Epithelial cell of esophagus (primary cell): ENCODE measurements around the gene FLNA.

ENCODE experiments used
- DNase-seq: peaks from one replicate; pipeline ENCODE4 v3.0.0; 2010; ENCODE audit warnings: low read depth
- H3K4me3 ChIP-seq: 2 replicates; pipeline ENCODE4 v1.5.1; 2011; ENCODE audit warnings: mild to moderate bottlenecking, low read length, control low read depth
- CTCF ChIP-seq: IDR thresholded peaks from 2 replicates; pipeline ENCODE4 v1.5.1; 2011; ENCODE audit warnings: low read depth, mild to moderate bottlenecking, low read length, control low read depth, inconsistent platforms; ENCODE audit not compliant: insufficient read depth; ENCODE audit errors: missing control alignments

Gene FLNA

GRCh38 chrX:154374313-154375155, at the start of gene FLNA:
FLNA (minus strand) TSS chrX:154374634; CDS start chrX:154371245, 3,389 bp downstream.
- TF ChIP-seq CTCF = no peak
- DNase-seq = peak; percentile 15
- H3K4me3 ChIP-seq = peak within 1 kb of the TSS; percentile 61

GRCh38 chrX:154420402-154420756, 45.9 kb upstream of the FLNA start:
- no peak overlapping the region for H3K4me3 ChIP-seq
- DNase-seq = no peak
- TF ChIP-seq CTCF = no peak

GRCh38 chrX:154419688-154420401, 45.4 kb upstream of the FLNA start:
- no peak for TF ChIP-seq CTCF
- no peak for DNase-seq
- no peak overlapping the region for H3K4me3 ChIP-seq

DNA sequence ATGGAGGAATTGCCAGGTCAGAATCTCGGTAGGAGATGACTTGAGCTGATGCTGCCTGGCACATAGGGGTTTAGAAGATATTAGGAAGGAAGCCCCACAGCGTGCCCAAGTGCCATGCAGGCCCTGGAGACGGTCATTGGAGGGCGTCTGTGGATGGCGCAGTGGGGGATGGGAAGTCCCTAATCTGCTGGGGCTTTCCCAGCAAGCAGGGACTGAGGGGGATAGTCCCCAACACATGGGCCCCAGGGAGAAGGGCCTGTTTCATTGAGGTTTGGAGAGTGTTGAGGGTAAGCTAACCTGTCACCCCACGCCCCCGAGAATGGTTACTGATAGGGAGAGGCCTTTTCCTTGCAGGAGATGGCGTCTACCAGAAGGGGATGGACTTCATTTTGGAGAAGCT, 44.8 kb upstream of the FLNA start:
- no peak for TF ChIP-seq CTCF
- no peak for DNase-seq
- H3K4me3 ChIP-seq = no peak overlapping the region

GRCh38 chrX:154417157-154417556, 42.7 kb upstream of the FLNA start:
- no peak for DNase-seq
- no peak for TF ChIP-seq CTCF
- H3K4me3 ChIP-seq = no peak overlapping the region

GRCh38 chrX:154413142-154413541, 38.7 kb upstream of the FLNA start:
- no peak for TF ChIP-seq CTCF
- no peak for DNase-seq
- no peak overlapping the region for H3K4me3 ChIP-seq

DNA sequence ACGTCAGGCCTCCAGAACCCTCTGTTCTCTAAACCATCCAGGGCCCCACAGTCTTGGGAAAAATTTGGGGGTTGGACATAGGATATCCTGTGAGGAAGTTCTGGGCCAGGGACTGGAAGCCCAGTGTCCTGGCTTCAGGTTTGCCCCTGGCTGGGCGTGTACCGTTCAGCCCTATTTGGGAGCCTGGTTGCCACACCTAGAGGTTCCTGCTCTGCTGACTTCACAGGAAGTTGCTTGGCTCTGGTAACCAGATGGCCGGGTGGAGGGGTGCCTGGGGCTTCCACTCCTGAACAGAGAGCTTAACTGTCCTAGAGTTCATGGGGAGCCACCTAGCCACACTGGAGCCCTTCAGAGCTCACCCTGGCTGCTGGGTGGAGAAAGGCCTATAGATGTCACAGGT, 38.0 kb upstream of the FLNA start:
- H3K4me3 ChIP-seq = peak overlapping the region; percentile 51
- DNase-seq = peak; percentile 20
- no peak for TF ChIP-seq CTCF
